HG02623 (cell line): Measurements from ENCODE around the gene BORCS6.

Experiments
- ATAC-seq: cut with Tn5 transposase; IDR thresholded peaks from one replicate; pipeline ENCODE4 v1.9.1; 2021; ENCODE audit warnings: moderate library complexity; ENCODE audit not compliant: unreplicated experiment

The BORCS6 gene

GRCh38 chr17:8155996-8156245 lies 34.1 kb downstream of the BORCS6 start:
- ATAC-seq = no peak

GRCh38 chr17:8155231-8155995 lies 34.6 kb downstream of the BORCS6 start:
- no peak for ATAC-seq

- ATAC-seq = no peak
Observed at GRCh38 chr17:8154608-8155155, 35.3 kb downstream of the BORCS6 start.

GRCh38 chr17:8153957-8154607 lies 35.9 kb downstream of the BORCS6 start:
- ATAC-seq = no peak

GRCh38 chr17:8153525-8153956 lies 36.4 kb downstream of the BORCS6 start:
- ATAC-seq = no peak

GRCh38 chr17:8153031-8153451 lies 36.9 kb downstream of the BORCS6 start:
- ATAC-seq = no peak

- ATAC-seq = no peak
Observed at GRCh38 chr17:8152112-8152775, 37.7 kb downstream of the BORCS6 start, which contains the start of gene PER1. Gene PER1, minus strand, starts transcription at chr17:8152404. Its CDS starts 1,698 bp downstream, at chr17:8150706.

GRCh38 chr17:8151641-8152111 lies 38.3 kb downstream of the BORCS6 start:
- ATAC-seq = no peak

GRCh38 chr17:8151120-8151640 lies 38.8 kb downstream of the BORCS6 start:
- ATAC-seq = no peak

GRCh38 chr17:8150194-8151119 lies 39.5 kb downstream of the BORCS6 start:
- ATAC-seq = no peak

- no peak for ATAC-seq
Observed at GRCh38 chr17:8149419-8150193, 40.4 kb downstream of the BORCS6 start.

GRCh38 chr17:8148560-8148959 lies 41.4 kb downstream of the BORCS6 start:
- no peak for ATAC-seq

GRCh38 chr17:8147805-8148404 lies 42.1 kb downstream of the BORCS6 start:
- no peak for ATAC-seq

- no peak for ATAC-seq
Observed at GRCh38 chr17:8147141-8147804, 42.7 kb downstream of the BORCS6 start.

GRCh38 chr17:8146381-8147140 lies 43.4 kb downstream of the BORCS6 start:
- ATAC-seq = no peak

- no peak for ATAC-seq
Observed at GRCh38 chr17:8145811-8146210, 44.2 kb downstream of the BORCS6 start.

- no peak for ATAC-seq
Observed at GRCh38 chr17:8144401-8145231, 45.4 kb downstream of the BORCS6 start.
